PC-3 (cell line): ENCODE measurements around the gene CDH4. TPM values are rescaled to one million over a fixed set of nuclear protein-coding genes. Genes with fewer than 3 reads are reported as not detected.

Experiments
- ATAC-seq: fragments of 200-7000 bp; cut with Tn5 transposase; 2 replicates; pipeline ENCODE4 v1.9.1; 2020; ENCODE audit warnings: mild to moderate bottlenecking, moderate library complexity
- BruUV-seq: library from RNA; stranded (reverse); fragments of 400-500 nt; replicated peaks from 2 replicates; lab custom pipeline; 2021; lab: Mats Ljungman, UMichigan
- CTCF ChIA-PET: fragments of 300-600 bp; sonication (Branson Sonifier 250); formaldehyde crosslinking; loops from one replicate; lab custom pipeline; 2022; ENCODE audit warnings: antibody characterized with exemption; lab: Charles Lee
- POLR2A ChIA-PET: fragments of 300-600 bp; sonication (Branson Sonifier 250); formaldehyde crosslinking; loops from one replicate; lab custom pipeline; 2022; ENCODE audit warnings: antibody characterized with exemption; ENCODE audit not compliant: unreplicated experiment; lab: Charles Lee
- DNase-seq: peaks from one replicate; pipeline ENCODE4 v3.0.0-alpha.2; 2015
- H2AFZ ChIP-seq: fragments of 300-600 bp; sonication (generic); 2 replicates; pipeline ENCODE4 v1.6.0; 2016; ENCODE audit warnings: antibody characterized with exemption, low read length
- H3F3A ChIP-seq: fragments of 300-600 bp; sonication (generic); one replicate; pipeline ENCODE4 v1.6.0; 2017; ENCODE audit warnings: antibody characterized with exemption, low read length, control low read depth, mild to moderate bottlenecking; ENCODE audit not compliant: unreplicated experiment
- H3K27ac ChIP-seq: fragments of 300-600 bp; sonication (generic); 2 replicates; pipeline ENCODE4 v1.5.1; 2016; ENCODE audit warnings: mild to moderate bottlenecking, low read length
- H3K27me3 ChIP-seq: fragments of 300-600 bp; sonication (generic); 2 replicates; pipeline ENCODE4 v1.6.1; 2016; ENCODE audit warnings: low read length, mixed read lengths
- H3K36me3 ChIP-seq: fragments of 300-600 bp; sonication (generic); 2 replicates; pipeline ENCODE4 v1.6.1; 2016; ENCODE audit warnings: low read depth, mixed run types, low read length, mixed read lengths
- H3K4me1 ChIP-seq: fragments of 300-600 bp; sonication (generic); 2 replicates; pipeline ENCODE4 v1.5.1; 2016; ENCODE audit warnings: low read length; ENCODE audit not compliant: insufficient read depth
- H3K4me2 ChIP-seq: fragments of 300-600 bp; sonication (generic); 2 replicates; pipeline ENCODE4 v1.6.0; 2016; ENCODE audit warnings: low read length
- H3K4me3 ChIP-seq: fragments of 300-600 bp; sonication (generic); 2 replicates; pipeline ENCODE4 v1.5.1; 2016; ENCODE audit warnings: mild to moderate bottlenecking, low read length, mixed read lengths
- H3K79me2 ChIP-seq: fragments of 300-600 bp; sonication (generic); 2 replicates; pipeline ENCODE4 v1.6.1; 2017; ENCODE audit warnings: low read length, mixed read lengths
- H3K9ac ChIP-seq: fragments of 300-600 bp; sonication (generic); 2 replicates; pipeline ENCODE4 v1.6.0; 2016; ENCODE audit warnings: mild to moderate bottlenecking, low read length
- H3K9me2 ChIP-seq: fragments of 300-600 bp; sonication (generic); replicated peaks from 2 replicates; pipeline ENCODE4 v1.6.1; 2016; ENCODE audit warnings: mixed run types, low read length, mixed read lengths
- H3K9me3 ChIP-seq: fragments of 300-600 bp; sonication (generic); 2 replicates; pipeline ENCODE4 v1.6.1; 2016; ENCODE audit warnings: low read length, mixed read lengths
- H4K20me1 ChIP-seq: fragments of 300-600 bp; sonication (generic); 2 replicates; pipeline ENCODE4 v1.6.1; 2016; ENCODE audit warnings: low read length, mixed read lengths
- CTCF ChIP-seq: fragments of 300-600 bp; sonication (generic); conservative IDR thresholded peaks from 2 replicates; pipeline ENCODE4 v1.5.1; 2017; ENCODE audit warnings: antibody characterized with exemption, low read depth, mild to moderate bottlenecking, low read length
- EZH2 ChIP-seq: fragments of 300-600 bp; sonication (generic); IDR thresholded peaks from one replicate; pipeline ENCODE4 v1.6.1; 2017; ENCODE audit warnings: antibody characterized with exemption, mild to moderate bottlenecking, low read length; ENCODE audit not compliant: unreplicated experiment
- EZH2phosphoT487 ChIP-seq: fragments of 300-600 bp; sonication (generic); IDR thresholded peaks from 2 replicates; pipeline ENCODE4 v1.6.1; 2018; ENCODE audit warnings: mild to moderate bottlenecking, antibody characterized with exemption, low read length, borderline replicate concordance
- intact Hi-C: fragments of 100-400 bp; cut with micrococcal nuclease; formaldehyde crosslinking; loops from 2 replicates; pipeline ENCODE4 v1.9.0; 2023
- total RNA-seq: library from RNA; depleted of rRNA; stranded (reverse); fragments of >200 nt; gene quantifications from 2 replicates; pipeline ENCODE4 v1.2.3, GENCODE V29; 2014

The CDH4 gene
- total RNA-seq, 1 experiment from 2014 or later: not detected

GRCh38 chr20:61725145-61725544 lies 473.1 kb downstream of the CDH4 start:
- H3K27me3 ChIP-seq: peaks cover 48% of the 10 kb centered on the region
- CTCF ChIA-PET: no interaction called here
- H3K4me3 ChIP-seq: no peak overlapping the region
- H3K4me1 ChIP-seq: no peaks in the 10 kb centered on the region
- DNase-seq: no peak
- POLR2A ChIA-PET: no interaction called here
- TF ChIP-seq EZH2: no peak
- TF ChIP-seq CTCF: no peak
- TF ChIP-seq EZH2phosphoT487: no peak
- H3K27ac ChIP-seq: no peak overlapping the region
- intact Hi-C loops: no loop called here
- no peaks in the 10 kb centered on the region for H3K9me2 ChIP-seq
- H2AFZ ChIP-seq: no peak overlapping the region
- H3K4me2 ChIP-seq: no peak overlapping the region
- no peaks in the 10 kb centered on the region for H3K36me3 ChIP-seq
- no peaks in the 10 kb centered on the region for H3F3A ChIP-seq
- H3K79me2 ChIP-seq: no peaks in the 10 kb centered on the region
- no peaks in the 10 kb centered on the region for H3K9me3 ChIP-seq
- no peaks in the 10 kb centered on the region for H4K20me1 ChIP-seq
- no peak overlapping the region for H3K9ac ChIP-seq
- no TSS peak for BruUV-seq
- no peak for ATAC-seq

- H2AFZ ChIP-seq: no peak overlapping the region
- no peak overlapping the region for H3K9ac ChIP-seq
- no peaks in the 10 kb centered on the region for H3F3A ChIP-seq
- DNase-seq (no peak), ATAC-seq (no peak)
- no peaks in the 10 kb centered on the region for H3K9me2 ChIP-seq
- intact Hi-C loops: no loop called here
- TF ChIP-seq EZH2phosphoT487: no peak
- no peaks in the 10 kb centered on the region for H3K36me3 ChIP-seq
- no peaks in the 10 kb centered on the region for H4K20me1 ChIP-seq
- H3K27me3 ChIP-seq: peaks cover 49% of the 10 kb centered on the region
- no peaks in the 10 kb centered on the region for H3K9me3 ChIP-seq
- H3K4me1 ChIP-seq: no peaks in the 10 kb centered on the region
- H3K79me2 ChIP-seq: no peaks in the 10 kb centered on the region
- no peak overlapping the region for H3K4me3 ChIP-seq
- no TSS peak for BruUV-seq
- no peak overlapping the region for H3K4me2 ChIP-seq
- CTCF ChIA-PET: no interaction called here
- no peak overlapping the region for H3K27ac ChIP-seq
- POLR2A ChIA-PET: no interaction called here
These were observed 473.9 kb downstream of the CDH4 start for GRCh38 chr20:61725966-61726365.

GRCh38 chr20:61726979-61727378 lies 474.9 kb downstream of the CDH4 start:
- ATAC-seq (no peak), DNase-seq (no peak)
- no peaks in the 10 kb centered on the region for H3K4me1 ChIP-seq
- no peak for TF ChIP-seq EZH2
- TF ChIP-seq EZH2phosphoT487: no peak
- TF ChIP-seq CTCF: no peak
- no peak overlapping the region for H3K4me3 ChIP-seq
- no peak overlapping the region for H3K9ac ChIP-seq
- no TSS peak for BruUV-seq
- H3K4me2 ChIP-seq: no peak overlapping the region
- H2AFZ ChIP-seq: no peak overlapping the region
- H3K79me2 ChIP-seq: no peaks in the 10 kb centered on the region
- intact Hi-C loops: no loop called here
- H4K20me1 ChIP-seq: no peaks in the 10 kb centered on the region
- no peaks in the 10 kb centered on the region for H3K9me2 ChIP-seq
- no peaks in the 10 kb centered on the region for H3F3A ChIP-seq
- H3K9me3 ChIP-seq: no peaks in the 10 kb centered on the region
- CTCF ChIA-PET: no interaction called here
- POLR2A ChIA-PET: no interaction called here
- H3K36me3 ChIP-seq: no peaks in the 10 kb centered on the region
- H3K27me3 ChIP-seq: peaks cover 47% of the 10 kb centered on the region
- H3K27ac ChIP-seq: no peak overlapping the region
